Esophagus muscularis mucosa (tissue), 3 donors: ENCODE measurements around the gene DNAAF5.

ENCODE experiments used
- POLR2A ChIP-seq: fragments of 450-650 bp; IDR thresholded peaks from one replicate; pipeline ENCODE4 v1.6.1; 2017; ENCODE audit warnings: antibody characterized with exemption, moderate library complexity, mild to moderate bottlenecking, low read depth
- POLR2AphosphoS5 ChIP-seq, 2 donors: sonication (generic); formaldehyde crosslinking; IDR thresholded peaks; one replicate each; pipeline ENCODE4 v1.6.1; 2017; ENCODE audit warnings: antibody characterized with exemption in 2 of 2
- TF ChIP-seq, protein P1 (sequence below), 3 experiments: fragments of 200-600 bp in 2 of 3; fragments of 450-650 bp in 1 of 3; sonication (generic) in 2 of 3; IDR thresholded peaks; one replicate each; pipeline ENCODE4 v1.5.1; 2017 to 2019; ENCODE audit warnings: antibody characterized with exemption in 3 of 3, mild to moderate bottlenecking in 2 of 3, moderate library complexity in 1 of 3

DNA sequence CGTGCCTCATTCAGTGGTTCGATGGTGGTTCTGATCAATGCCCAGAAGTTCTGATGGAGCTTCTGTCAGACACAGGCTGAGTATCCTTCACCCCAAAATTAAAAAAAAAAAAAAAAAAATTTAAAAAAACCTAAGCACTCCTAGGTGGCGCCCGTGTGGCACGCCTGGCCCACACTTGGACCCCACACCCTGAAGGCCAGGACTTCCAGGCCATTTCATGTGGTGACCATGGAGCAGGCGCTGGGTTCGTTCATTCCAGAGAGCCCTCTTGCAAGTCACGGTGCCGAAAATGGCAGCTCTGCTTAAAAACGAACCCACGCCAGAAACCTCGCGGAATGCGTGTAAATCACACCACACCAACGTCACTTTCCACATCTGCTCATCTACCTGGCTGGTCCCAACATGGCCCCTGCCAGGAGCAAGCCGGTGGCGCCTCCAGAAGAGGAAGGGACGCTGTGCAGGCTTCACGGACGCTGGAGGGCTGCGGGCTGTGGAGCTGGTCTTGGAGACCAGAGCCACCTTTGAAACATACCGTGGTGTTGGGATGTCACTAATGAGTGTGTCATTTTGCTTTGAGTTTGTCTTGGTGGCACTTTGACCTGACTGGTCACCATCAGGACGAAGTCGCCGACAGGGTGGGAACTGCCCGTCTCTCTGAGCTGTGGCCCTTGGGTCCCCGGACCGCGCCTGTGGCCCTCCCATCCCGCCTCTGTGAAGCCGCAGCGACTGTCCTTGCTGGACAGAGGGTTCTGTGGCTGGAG lies 46.5 kb downstream of the DNAAF5 start:
- TF ChIP-seq, protein P1, sequence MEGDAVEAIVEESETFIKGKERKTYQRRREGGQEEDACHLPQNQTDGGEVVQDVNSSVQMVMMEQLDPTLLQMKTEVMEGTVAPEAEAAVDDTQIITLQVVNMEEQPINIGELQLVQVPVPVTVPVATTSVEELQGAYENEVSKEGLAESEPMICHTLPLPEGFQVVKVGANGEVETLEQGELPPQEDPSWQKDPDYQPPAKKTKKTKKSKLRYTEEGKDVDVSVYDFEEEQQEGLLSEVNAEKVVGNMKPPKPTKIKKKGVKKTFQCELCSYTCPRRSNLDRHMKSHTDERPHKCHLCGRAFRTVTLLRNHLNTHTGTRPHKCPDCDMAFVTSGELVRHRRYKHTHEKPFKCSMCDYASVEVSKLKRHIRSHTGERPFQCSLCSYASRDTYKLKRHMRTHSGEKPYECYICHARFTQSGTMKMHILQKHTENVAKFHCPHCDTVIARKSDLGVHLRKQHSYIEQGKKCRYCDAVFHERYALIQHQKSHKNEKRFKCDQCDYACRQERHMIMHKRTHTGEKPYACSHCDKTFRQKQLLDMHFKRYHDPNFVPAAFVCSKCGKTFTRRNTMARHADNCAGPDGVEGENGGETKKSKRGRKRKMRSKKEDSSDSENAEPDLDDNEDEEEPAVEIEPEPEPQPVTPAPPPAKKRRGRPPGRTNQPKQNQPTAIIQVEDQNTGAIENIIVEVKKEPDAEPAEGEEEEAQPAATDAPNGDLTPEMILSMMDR (IDR thresholded peaks at IDR 0.05): no peak
- TF ChIP-seq POLR2A (no peak), POLR2AphosphoS5 (IDR thresholded peaks at IDR 0.05) (no peak)
